ENCODE measurements around the gene SLC1A2.

Gene SLC1A2

DNA sequence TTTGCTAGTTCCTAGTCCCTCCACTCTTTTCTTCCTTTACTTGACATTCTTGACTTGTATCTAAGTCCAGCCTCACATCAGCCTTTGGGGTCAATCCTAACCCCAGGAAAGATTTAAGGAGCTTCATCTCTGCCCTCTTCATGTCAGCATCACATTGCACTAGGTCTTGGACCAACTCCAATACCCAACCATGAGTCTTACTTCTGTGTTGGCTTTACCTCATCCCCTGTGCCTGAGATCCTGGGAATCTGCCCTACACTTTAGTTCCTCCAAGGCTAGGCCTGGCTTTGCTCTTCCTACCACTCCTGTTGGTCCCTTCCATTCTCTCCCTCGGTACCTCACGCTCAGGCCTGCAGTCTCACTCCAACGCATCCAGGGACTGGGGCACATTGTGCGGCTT is 117.0 kb downstream of the SLC1A2 start:
- TF ChIP-seq, protein P1, sequence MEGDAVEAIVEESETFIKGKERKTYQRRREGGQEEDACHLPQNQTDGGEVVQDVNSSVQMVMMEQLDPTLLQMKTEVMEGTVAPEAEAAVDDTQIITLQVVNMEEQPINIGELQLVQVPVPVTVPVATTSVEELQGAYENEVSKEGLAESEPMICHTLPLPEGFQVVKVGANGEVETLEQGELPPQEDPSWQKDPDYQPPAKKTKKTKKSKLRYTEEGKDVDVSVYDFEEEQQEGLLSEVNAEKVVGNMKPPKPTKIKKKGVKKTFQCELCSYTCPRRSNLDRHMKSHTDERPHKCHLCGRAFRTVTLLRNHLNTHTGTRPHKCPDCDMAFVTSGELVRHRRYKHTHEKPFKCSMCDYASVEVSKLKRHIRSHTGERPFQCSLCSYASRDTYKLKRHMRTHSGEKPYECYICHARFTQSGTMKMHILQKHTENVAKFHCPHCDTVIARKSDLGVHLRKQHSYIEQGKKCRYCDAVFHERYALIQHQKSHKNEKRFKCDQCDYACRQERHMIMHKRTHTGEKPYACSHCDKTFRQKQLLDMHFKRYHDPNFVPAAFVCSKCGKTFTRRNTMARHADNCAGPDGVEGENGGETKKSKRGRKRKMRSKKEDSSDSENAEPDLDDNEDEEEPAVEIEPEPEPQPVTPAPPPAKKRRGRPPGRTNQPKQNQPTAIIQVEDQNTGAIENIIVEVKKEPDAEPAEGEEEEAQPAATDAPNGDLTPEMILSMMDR (IDR thresholded peaks at IDR 0.05), result no peak

DNA sequence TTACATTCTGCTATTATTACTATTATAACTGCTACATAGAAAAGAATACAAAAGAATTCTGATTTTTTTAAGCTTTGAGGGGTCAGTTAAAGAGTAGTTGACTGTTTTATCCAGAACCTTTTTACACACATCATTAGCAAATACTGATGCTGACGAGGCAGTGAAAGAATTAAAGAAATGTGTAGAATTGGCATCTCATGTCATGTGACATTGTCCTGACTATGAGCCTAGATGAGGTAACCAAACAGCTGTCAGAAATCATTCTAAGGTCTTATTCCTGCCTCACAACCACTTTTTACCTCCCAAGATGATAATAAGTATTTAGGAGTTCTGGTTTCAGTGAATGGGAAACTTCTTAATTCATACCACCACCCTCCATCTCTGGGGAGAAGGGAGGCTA is 121.0 kb downstream of the SLC1A2 start:
- TF ChIP-seq, protein P1 (IDR thresholded peaks at IDR 0.05), result no peak

- TF ChIP-seq, protein P1 (IDR thresholded peaks at IDR 0.05), result no peak
These were observed 123.6 kb downstream of the SLC1A2 start for GRCh38 chr11:35295751-35296150.

- TF ChIP-seq, protein P1 (IDR thresholded peaks at IDR 0.05), result no peak
These were observed 125.7 kb downstream of the SLC1A2 start for GRCh38 chr11:35293699-35294098.

DNA sequence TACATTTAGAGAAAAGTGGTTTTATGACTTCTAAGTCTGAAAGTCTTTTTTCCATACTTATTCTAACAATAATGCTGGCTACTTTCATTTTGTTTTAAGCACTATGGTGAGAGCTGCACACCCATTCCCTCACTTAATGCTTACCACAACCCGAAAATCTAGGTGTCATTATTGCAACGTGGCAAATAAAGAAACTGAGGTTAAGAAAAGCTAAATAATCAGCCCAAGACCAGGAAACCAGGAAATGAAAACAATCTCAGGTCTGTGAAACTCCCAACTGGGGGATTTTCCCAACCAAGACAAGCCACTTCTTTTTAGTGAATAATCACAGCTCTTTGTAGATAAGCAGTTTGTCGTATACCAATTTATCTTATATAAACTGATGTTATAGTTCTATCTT is 126.3 kb downstream of the SLC1A2 start:
- TF ChIP-seq, protein P1 (IDR thresholded peaks at IDR 0.05), result no peak

GRCh38 chr11:35292279-35292678 is 127.1 kb downstream of the SLC1A2 start:
- TF ChIP-seq, protein P1 (IDR thresholded peaks at IDR 0.05), result no peak

DNA sequence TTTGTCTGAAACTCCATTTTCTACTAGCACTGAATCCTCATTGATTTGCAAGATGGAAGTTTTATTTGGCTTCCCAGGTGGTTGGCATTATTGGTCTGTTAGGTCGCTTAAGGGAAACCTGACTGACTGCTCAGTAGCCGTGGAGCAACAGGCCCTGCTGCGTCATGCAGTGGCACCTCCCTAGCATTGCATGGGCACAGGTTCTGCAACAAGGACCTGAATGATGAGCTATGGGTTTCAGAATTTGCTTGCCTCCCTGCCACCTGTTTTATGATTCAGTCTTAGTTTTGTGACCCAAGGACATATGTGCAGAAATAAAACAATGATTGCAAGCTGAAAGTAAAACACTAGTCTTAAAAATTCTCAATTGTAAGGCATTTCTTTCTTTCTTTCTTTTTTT is 128.5 kb downstream of the SLC1A2 start:
- TF ChIP-seq, protein P1 (IDR thresholded peaks at IDR 0.05), result no peak

DNA sequence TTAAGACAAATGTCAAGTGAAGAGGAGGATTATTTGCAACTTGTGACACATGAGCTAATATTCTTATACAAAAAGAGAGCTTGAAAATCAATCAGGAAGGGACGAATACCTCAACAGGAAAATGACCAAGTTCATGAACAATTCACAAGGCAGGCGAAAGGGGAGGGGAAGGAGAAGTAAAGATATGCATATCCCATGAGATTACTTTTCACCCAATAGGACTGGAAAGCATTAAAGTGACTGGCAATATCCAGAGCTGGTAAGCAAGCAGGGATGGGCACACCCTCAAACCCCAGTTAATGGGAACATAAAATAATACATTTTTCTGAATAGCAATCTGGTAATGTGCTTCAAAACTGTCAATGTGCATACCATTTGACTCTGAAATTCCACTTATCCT is 129.5 kb downstream of the SLC1A2 start:
- TF ChIP-seq, protein P1 (IDR thresholded peaks at IDR 0.05), result no peak

All from LNCAP (cell line).